ENCODE data around the gene NUB1. TPM values are rescaled to one million over a fixed set of nuclear protein-coding genes. Genes with fewer than 3 reads are reported as not detected.

Gene NUB1
- total RNA-seq, 1 donor from 2014 or later = 61.7 TPM

- Histone ChIP-seq H3F3A (ENCODE audit: low read depth) (peaks cover 10% of the 10 kb centered on the region), H3K79me2 (ENCODE audit: low read depth) (no peaks in the 10 kb centered on the region), H2AFZ (replicated peaks) (no peak overlapping the region), H3K36me3 (no peaks in the 10 kb centered on the region), H3K4me2 (no peak overlapping the region), H4K20me1 (ENCODE audit: low read depth) (peaks cover 17% of the 10 kb centered on the region), H3K9ac (no peak overlapping the region), H3K4me3 (no peak overlapping the region), H3K4me1 (peaks cover 14% of the 10 kb centered on the region), H3K9me3 (ENCODE audit: low read depth) (no peaks in the 10 kb centered on the region), H3K27me3 (peaks cover 4% of the 10 kb centered on the region), H3K27ac (no peak overlapping the region)
- peak overlapping the region; percentile 81 for H3K27ac Mint-ChIP-seq
- H3K9me3 Mint-ChIP-seq = no peaks in the 10 kb centered on the region
- no peak for DNase-seq (ENCODE audit: low spot score)
- H3K4me1 Mint-ChIP-seq = peaks cover 14% of the 10 kb centered on the region
- H3K27me3 Mint-ChIP-seq (ENCODE audit: insufficient read depth, low read depth) = peaks cover 7% of the 10 kb centered on the region
- no peak for TF ChIP-seq CTCF (IDR thresholded peaks at IDR 0.05)
- TF ChIP-seq EZH2phosphoT487 (IDR thresholded peaks at IDR 0.05) = no peak
- TF ChIP-seq EZH2 (IDR thresholded peaks at IDR 0.05) = no peak
- peaks cover 13% of the 10 kb centered on the region for H3K36me3 Mint-ChIP-seq
- no peak overlapping the region for H3K4me3 Mint-ChIP-seq
Observed at GRCh38 chr7:151375530-151376217, 34.1 kb downstream of the NUB1 start.

GRCh38 chr7:151376218-151376902, 34.7 kb downstream of the NUB1 start:
- peaks cover 13% of the 10 kb centered on the region for H3K36me3 Mint-ChIP-seq
- H3K79me2 ChIP-seq (ENCODE audit: low read depth) = no peaks in the 10 kb centered on the region
- no peak for TF ChIP-seq EZH2 (IDR thresholded peaks at IDR 0.05)
- TF ChIP-seq EZH2phosphoT487 (IDR thresholded peaks at IDR 0.05) = no peak
- no peak for TF ChIP-seq CTCF (IDR thresholded peaks at IDR 0.05)
- no peak overlapping the region for H3K27ac ChIP-seq
- no peaks in the 10 kb centered on the region for H3K9me3 Mint-ChIP-seq
- H3K9me3 ChIP-seq (ENCODE audit: low read depth) = no peaks in the 10 kb centered on the region
- H3K4me3 ChIP-seq = no peak overlapping the region
- H3K9ac ChIP-seq = no peak overlapping the region
- H3K4me3 Mint-ChIP-seq = no peak overlapping the region
- peaks cover 19% of the 10 kb centered on the region for H3K4me1 ChIP-seq
- H3F3A ChIP-seq (ENCODE audit: low read depth) = peaks cover 15% of the 10 kb centered on the region
- peaks cover 21% of the 10 kb centered on the region for H4K20me1 ChIP-seq (ENCODE audit: low read depth)
- H2AFZ ChIP-seq (replicated peaks) = no peak overlapping the region
- H3K27me3 ChIP-seq = peaks cover 10% of the 10 kb centered on the region
- no peak for DNase-seq (ENCODE audit: low spot score)
- H3K4me2 ChIP-seq = no peak overlapping the region
- H3K27ac Mint-ChIP-seq = no peak overlapping the region
- no peaks in the 10 kb centered on the region for H3K36me3 ChIP-seq
- H3K27me3 Mint-ChIP-seq (ENCODE audit: insufficient read depth, low read depth) = peaks cover 7% of the 10 kb centered on the region
- H3K4me1 Mint-ChIP-seq = peaks cover 14% of the 10 kb centered on the region

- H3K9me3 ChIP-seq (ENCODE audit: low read depth) = no peaks in the 10 kb centered on the region
- Mint-ChIP-seq H3K9me3 (no peaks in the 10 kb centered on the region), H3K4me1 (peaks cover 15% of the 10 kb centered on the region), H3K27me3 (ENCODE audit: insufficient read depth, low read depth) (peaks cover 11% of the 10 kb centered on the region), H3K27ac (no peak overlapping the region), H3K4me3 (no peak overlapping the region), H3K36me3 (peaks cover 11% of the 10 kb centered on the region)
- H3K27me3 ChIP-seq = peaks cover 21% of the 10 kb centered on the region
- no peak overlapping the region for H3K4me3 ChIP-seq
- peaks cover 23% of the 10 kb centered on the region for H4K20me1 ChIP-seq (ENCODE audit: low read depth)
- no peak for DNase-seq (ENCODE audit: low spot score)
- peaks cover 10% of the 10 kb centered on the region for H3F3A ChIP-seq (ENCODE audit: low read depth)
- no peaks in the 10 kb centered on the region for H3K79me2 ChIP-seq (ENCODE audit: low read depth)
- peaks cover 25% of the 10 kb centered on the region for H3K4me1 ChIP-seq
- H3K9ac ChIP-seq = no peak overlapping the region
- no peaks in the 10 kb centered on the region for H3K36me3 ChIP-seq
- TF ChIP-seq EZH2phosphoT487 (IDR thresholded peaks at IDR 0.05) = no peak
- TF ChIP-seq CTCF (IDR thresholded peaks at IDR 0.05) = no peak
- TF ChIP-seq EZH2 (IDR thresholded peaks at IDR 0.05) = no peak
- no peak overlapping the region for H3K4me2 ChIP-seq
- no peak overlapping the region for H2AFZ ChIP-seq (replicated peaks)
- H3K27ac ChIP-seq = no peak overlapping the region
Observed at GRCh38 chr7:151377406-151377805, 35.8 kb downstream of the NUB1 start.
